GM12878 (cell line): ENCODE measurements around the gene BSPRY.

Experiments used
- CEBPZ ChIP-seq: fragments of 150-350 bp; IDR thresholded peaks from 2 replicates; pipeline ENCODE4 v1.6.1; 2016; ENCODE audit warnings: low read depth, low read length
- CTCF ChIP-seq, 3 experiments: IDR thresholded peaks in 2 of 3; conservative IDR thresholded peaks in 1 of 3; 2 replicates each; pipeline ENCODE4 v1.5.1; 2011; ENCODE audit warnings: low read depth in 3 of 3, low read length in 3 of 3, mild to moderate bottlenecking in 3 of 3, control low read depth in 2 of 3, moderate library complexity in 2 of 3, inconsistent platforms in 1 of 3, mixed read lengths in 1 of 3; ENCODE audit not compliant: control insufficient read depth in 2 of 3, insufficient read depth in 1 of 3; ENCODE audit errors: extremely low read depth in 1 of 3
- KDM1A ChIP-seq: fragments of 200-600 bp; sonication (generic); IDR thresholded peaks from 2 replicates; pipeline ENCODE4 v1.6.1; 2016; ENCODE audit warnings: borderline replicate concordance
- PKNOX1 ChIP-seq: fragments of 450-650 bp; IDR thresholded peaks from 2 replicates; pipeline ENCODE4 v1.6.1; 2016; ENCODE audit warnings: mild to moderate bottlenecking
- PML ChIP-seq: IDR thresholded peaks from 2 replicates; pipeline ENCODE4 v1.6.1; 2012; ENCODE audit warnings: low read length, inconsistent platforms
- POLR2A ChIP-seq: IDR thresholded peaks from 2 replicates; pipeline ENCODE4 v1.6.1; 2011; ENCODE audit warnings: low read depth, mild to moderate bottlenecking, low read length
- POLR2AphosphoS5 ChIP-seq: IDR thresholded peaks from 2 replicates; pipeline ENCODE4 v1.6.1; 2011; ENCODE audit warnings: mild to moderate bottlenecking, low read length, inconsistent platforms
- RAD51 ChIP-seq: fragments of 450-650 bp; IDR thresholded peaks from 2 replicates; pipeline ENCODE4 v1.6.1; 2016; ENCODE audit warnings: moderate library complexity, mild to moderate bottlenecking, inconsistent platforms
- USF2 ChIP-seq: IDR thresholded peaks from 2 replicates; pipeline ENCODE4 v1.6.1; 2011; ENCODE audit warnings: low read depth, low read length, improper control_type of control experiment, borderline replicate concordance

DNA sequence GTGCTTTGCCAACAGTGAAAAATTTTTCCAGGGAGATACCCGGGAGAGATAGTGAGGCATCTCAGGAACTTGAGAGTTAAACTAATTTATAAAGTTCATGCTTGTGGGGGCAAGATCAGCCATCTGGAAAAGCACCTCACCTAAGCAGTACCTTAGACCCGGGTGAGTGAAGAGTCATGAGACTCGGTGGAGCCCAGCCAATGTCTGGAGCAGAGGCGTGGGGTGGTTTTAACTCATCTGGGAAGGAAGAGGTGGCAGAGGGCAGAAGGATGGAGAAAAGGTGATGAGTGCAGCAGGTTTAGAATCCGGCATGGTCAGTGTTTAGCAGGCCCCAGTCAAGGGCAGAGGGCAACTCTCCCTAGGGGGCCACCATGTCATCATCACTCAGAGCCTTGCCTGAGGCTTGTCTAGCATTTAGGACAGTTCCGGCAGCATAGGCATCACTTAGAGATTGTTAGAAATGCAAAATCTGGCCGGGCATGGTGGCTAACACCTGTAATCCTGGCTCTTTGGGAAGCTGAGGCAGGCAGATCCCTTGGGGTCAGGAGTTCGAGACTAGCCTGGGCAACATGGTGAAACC, 41.9 kb upstream of the BSPRY start:
- TF ChIP-seq POLR2AphosphoS5 = no peak
- TF ChIP-seq PKNOX1 = no peak
- no peak for TF ChIP-seq RAD51
- no peak for TF ChIP-seq CEBPZ
- no peak for TF ChIP-seq USF2
- no peak for TF ChIP-seq CTCF (IDR thresholded peaks at IDR 0.05 in 2 of 3, conservative IDR thresholded peaks at IDR 0.05 in 1 of 3; ENCODE audit: control insufficient read depth in 2 of 3, extremely low read depth in 1 of 3, insufficient read depth in 1 of 3, low read depth in 3 of 3, low read length in 3 of 3)
- TF ChIP-seq KDM1A = no peak
- no peak for TF ChIP-seq PML
- TF ChIP-seq POLR2A = no peak
